Measurements from ENCODE around the gene MSRB2. TPM values are rescaled to one million over a fixed set of nuclear protein-coding genes. Genes with fewer than 3 reads are reported as not detected.

The MSRB2 gene
- polyA plus RNA-seq, 4 donors = 43.4 to 50.0 (median 46.6) TPM

GRCh38 chr10:23106331-23107072 lies 11.1 kb downstream of the MSRB2 start:
- DNase-seq (ENCODE audit: low read depth in 4 of 4, low spot score in 3 of 4) = no peak

- DNase-seq (ENCODE audit: low read depth in 4 of 4, low spot score in 3 of 4) = no peak
These were observed 15.5 kb downstream of the MSRB2 start for GRCh38 chr10:23110722-23111516.

GRCh38 chr10:23111517-23112286 lies 16.3 kb downstream of the MSRB2 start:
- DNase-seq (ENCODE audit: low read depth in 4 of 4, low spot score in 3 of 4) = no peak

GRCh38 chr10:23114228-23114850 lies 19.0 kb downstream of the MSRB2 start:
- DNase-seq (ENCODE audit: low read depth in 4 of 4, low spot score in 3 of 4) = no peak

- no peak for DNase-seq (ENCODE audit: low read depth in 4 of 4, low spot score in 3 of 4)
These were observed 21.3 kb downstream of the MSRB2 start for GRCh38 chr10:23116486-23117205.

GRCh38 chr10:23120001-23120934 lies 24.9 kb downstream of the MSRB2 start:
- DNase-seq (ENCODE audit: low read depth in 4 of 4, low spot score in 3 of 4) = no peak

GRCh38 chr10:23121135-23121534 lies 25.8 kb downstream of the MSRB2 start:
- DNase-seq (ENCODE audit: low read depth in 4 of 4, low spot score in 3 of 4) = no peak

- DNase-seq (ENCODE audit: low read depth in 4 of 4, low spot score in 3 of 4) = no peak
These were observed 41.1 kb downstream of the MSRB2 start for GRCh38 chr10:23136462-23136861.

GRCh38 chr10:23139677-23140076 lies 44.3 kb downstream of the MSRB2 start:
- DNase-seq (ENCODE audit: low read depth in 4 of 4, low spot score in 3 of 4) = no peak

GRCh38 chr10:23141995-23142394 lies 46.6 kb downstream of the MSRB2 start:
- no peak for DNase-seq (ENCODE audit: low read depth in 4 of 4, low spot score in 3 of 4)

GRCh38 chr10:23146258-23146657 lies 50.9 kb downstream of the MSRB2 start:
- DNase-seq (ENCODE audit: low read depth in 4 of 4, low spot score in 3 of 4) = no peak

GRCh38 chr10:23147035-23147434 lies 51.7 kb downstream of the MSRB2 start:
- DNase-seq (ENCODE audit: low read depth in 4 of 4, low spot score in 3 of 4) = no peak

GRCh38 chr10:23148214-23148613 lies 52.8 kb downstream of the MSRB2 start:
- DNase-seq (ENCODE audit: low read depth in 4 of 4, low spot score in 3 of 4) = no peak

GRCh38 chr10:23150091-23150490 lies 54.7 kb downstream of the MSRB2 start:
- no peak for DNase-seq (ENCODE audit: low read depth in 4 of 4, low spot score in 3 of 4)

GRCh38 chr10:23150610-23151009 lies 55.2 kb downstream of the MSRB2 start:
- no peak for DNase-seq (ENCODE audit: low read depth in 4 of 4, low spot score in 3 of 4)

- DNase-seq (ENCODE audit: low read depth in 4 of 4, low spot score in 3 of 4) = no peak
These were observed 55.7 kb downstream of the MSRB2 start for GRCh38 chr10:23151071-23151470.

- DNase-seq (ENCODE audit: low read depth in 4 of 4, low spot score in 3 of 4) = no peak
These were observed 59.8 kb downstream of the MSRB2 start for GRCh38 chr10:23155169-23155568.

GRCh38 chr10:23156447-23157150 lies 61.2 kb downstream of the MSRB2 start:
- DNase-seq (ENCODE audit: low read depth in 4 of 4, low spot score in 3 of 4) = no peak

Measured in right renal pelvis (tissue), 4 donors.